Testis (tissue), 3 donors: ENCODE measurements around the gene BSND. TPM values are rescaled to one million over a fixed set of nuclear protein-coding genes. Genes with fewer than 3 reads are reported as not detected.

Experiments used
- DNase-seq: peaks from one replicate; pipeline ENCODE4 v3.0.0-alpha.2; 2019
- H3K27ac ChIP-seq, 2 donors: fragments of 200-600 bp; sonication (generic); one replicate each; pipeline ENCODE4 v1.5.1; 2019
- H3K27me3 ChIP-seq: fragments of 200-600 bp; sonication (generic); one replicate; pipeline ENCODE4 v1.5.1; 2019
- H3K36me3 ChIP-seq: fragments of 200-600 bp; sonication (generic); one replicate; pipeline ENCODE4 v1.5.1; 2017; ENCODE audit warnings: low read depth; ENCODE audit errors: missing control alignments
- H3K4me1 ChIP-seq: fragments of 200-600 bp; sonication (generic); one replicate; pipeline ENCODE4 v1.5.1; 2019
- H3K4me3 ChIP-seq, 2 donors: fragments of 200-600 bp; sonication (generic); one replicate each; pipeline ENCODE4 v1.5.1; 2017 to 2019
- H3K9me3 ChIP-seq: fragments of 200-600 bp; sonication (generic); one replicate; pipeline ENCODE4 v1.5.1; 2017
- POLR2A ChIP-seq: fragments of 450-650 bp; IDR thresholded peaks from one replicate; pipeline ENCODE4 v1.6.1; 2017; ENCODE audit warnings: antibody characterized with exemption, mild to moderate bottlenecking, moderate library complexity
- WGBS, 2 donors: methylation state at CpG; one replicate each; pipeline ENCODE4 v1.1.5; 2018; 5-methylcytosine and 5-hydroxymethylcytosine counted together
- intact Hi-C: fragments of 100-400 bp; cut with DNase I; formaldehyde crosslinking; loops from one replicate; pipeline ENCODE4 v1.15.1; 2023; ENCODE audit warnings: low total_unique reads
- polyA plus RNA-seq: library from polyadenylated mRNA; stranded (reverse); fragments of 350-450 nt; fragmentation: Illumina TruSeq; extraction: RNeasy Lipid Tissue Mini Kit (QIAGEN cat#74804); gene quantifications from one replicate; pipeline ENCODE4 v1.2.3, GENCODE V29; 2014; ENCODE audit warnings: low read depth, low replicate concordance; ENCODE audit not compliant: insufficient read depth
- total RNA-seq, 2 donors: library from RNA; depleted of rRNA; stranded (reverse); fragments of >200 nt; gene quantifications; one replicate each; pipeline ENCODE4 v1.2.3, GENCODE V29; 2016
- TF ChIP-seq, protein P1 (sequence below), 3 experiments: fragments of 450-650 bp in 2 of 3; fragments of 200-600 bp in 1 of 3; sonication (generic) in 1 of 3; IDR thresholded peaks; one replicate each; pipeline ENCODE4 v1.5.1; 2016 to 2019; ENCODE audit warnings: antibody characterized with exemption in 3 of 3, mild to moderate bottlenecking in 2 of 3, moderate library complexity in 1 of 3

The BSND gene
- total and polyA plus RNA-seq, 3 donors from 2014 or later, result 0.19 to 0.32 (median 0.24) TPM

DNA sequence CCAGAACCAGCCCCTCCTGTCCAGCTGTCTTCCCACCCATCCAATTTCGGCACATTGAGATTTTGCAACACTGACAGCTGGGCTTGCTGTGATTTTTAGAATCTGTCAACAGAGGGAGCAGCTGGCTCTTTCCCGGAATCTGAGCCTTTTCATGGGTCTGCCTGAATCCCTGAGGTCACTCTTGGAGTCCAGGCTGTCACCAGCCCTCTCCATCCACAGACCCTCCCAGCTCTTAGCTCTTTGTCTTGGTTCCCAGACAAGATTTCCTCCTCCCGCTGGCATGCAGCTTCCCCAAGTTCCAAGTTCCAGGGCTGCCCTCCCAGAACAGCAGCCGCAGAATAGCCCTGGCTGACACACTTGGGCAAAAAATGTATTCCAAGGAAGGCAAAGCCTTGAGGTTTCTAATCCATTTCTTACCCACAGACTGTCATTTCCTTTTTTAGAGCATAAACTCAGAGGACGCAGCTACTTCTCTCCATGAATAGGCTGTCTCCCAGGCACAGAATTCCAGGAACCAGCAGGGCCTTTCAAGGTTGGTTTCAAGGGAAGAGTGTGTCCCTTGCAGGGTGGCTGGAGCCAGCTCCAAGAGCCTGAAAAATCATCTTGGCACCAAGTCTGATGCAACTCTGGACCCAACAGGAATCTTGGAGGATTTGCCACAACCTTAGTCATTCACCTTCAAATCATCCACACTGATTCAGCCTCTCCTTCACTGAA is 25.4 kb upstream of the BSND start:
- 31 to 46% methylated on average over 5 of the region's 5 CpGs for WGBS, 2 donors
- no peaks in the 10 kb centered on the region for H3K36me3 ChIP-seq
- no peak for TF ChIP-seq POLR2A
- TF ChIP-seq, protein P1, sequence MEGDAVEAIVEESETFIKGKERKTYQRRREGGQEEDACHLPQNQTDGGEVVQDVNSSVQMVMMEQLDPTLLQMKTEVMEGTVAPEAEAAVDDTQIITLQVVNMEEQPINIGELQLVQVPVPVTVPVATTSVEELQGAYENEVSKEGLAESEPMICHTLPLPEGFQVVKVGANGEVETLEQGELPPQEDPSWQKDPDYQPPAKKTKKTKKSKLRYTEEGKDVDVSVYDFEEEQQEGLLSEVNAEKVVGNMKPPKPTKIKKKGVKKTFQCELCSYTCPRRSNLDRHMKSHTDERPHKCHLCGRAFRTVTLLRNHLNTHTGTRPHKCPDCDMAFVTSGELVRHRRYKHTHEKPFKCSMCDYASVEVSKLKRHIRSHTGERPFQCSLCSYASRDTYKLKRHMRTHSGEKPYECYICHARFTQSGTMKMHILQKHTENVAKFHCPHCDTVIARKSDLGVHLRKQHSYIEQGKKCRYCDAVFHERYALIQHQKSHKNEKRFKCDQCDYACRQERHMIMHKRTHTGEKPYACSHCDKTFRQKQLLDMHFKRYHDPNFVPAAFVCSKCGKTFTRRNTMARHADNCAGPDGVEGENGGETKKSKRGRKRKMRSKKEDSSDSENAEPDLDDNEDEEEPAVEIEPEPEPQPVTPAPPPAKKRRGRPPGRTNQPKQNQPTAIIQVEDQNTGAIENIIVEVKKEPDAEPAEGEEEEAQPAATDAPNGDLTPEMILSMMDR (IDR thresholded peaks at IDR 0.05), result peak in 1 of 3 experiments; percentile 48
- H3K4me3 ChIP-seq, result no peak overlapping the region
- peak; percentile 54 for DNase-seq
- peaks cover 5% of the 10 kb centered on the region for H3K4me1 ChIP-seq
- intact Hi-C loops, result no loop called here
- H3K27ac ChIP-seq, result no peak overlapping the region
- H3K27me3 ChIP-seq, result no peaks in the 10 kb centered on the region
- H3K9me3 ChIP-seq, result no peaks in the 10 kb centered on the region

DNA sequence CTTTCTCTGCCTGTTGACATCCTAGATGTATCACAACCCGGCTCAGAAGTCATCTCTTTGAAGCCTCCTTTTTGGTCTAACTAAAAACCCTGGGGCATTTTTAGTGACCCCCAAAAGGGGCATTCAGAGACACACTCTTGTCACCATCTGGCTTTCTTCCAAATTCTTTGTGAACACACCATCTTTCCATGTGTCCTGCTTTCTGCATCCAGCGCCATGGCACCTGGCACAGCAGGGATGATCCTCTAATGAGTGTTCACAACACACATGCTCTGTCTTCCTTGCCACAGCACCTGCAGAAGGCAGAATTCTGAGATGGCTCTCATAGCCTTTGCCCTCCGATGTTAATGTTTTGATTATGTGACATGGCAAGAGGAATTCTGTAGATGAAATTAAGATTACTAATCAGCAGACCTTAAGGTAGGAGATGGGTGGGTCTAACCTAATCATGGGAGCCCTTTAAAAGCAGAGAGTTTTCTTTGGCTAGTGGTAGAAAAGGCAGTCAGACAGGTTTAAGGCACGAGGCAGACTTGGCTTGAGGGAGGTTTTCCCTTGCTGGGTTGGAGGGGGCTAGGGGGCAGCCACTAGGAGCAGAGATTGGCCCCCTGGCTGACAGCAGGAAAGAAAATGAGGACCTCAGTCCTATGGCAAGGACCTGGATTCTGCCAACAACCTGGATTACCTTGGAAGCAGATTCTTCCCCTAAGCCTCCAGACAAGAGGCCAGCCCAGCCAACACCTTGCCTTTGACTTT is 23.2 kb upstream of the BSND start:
- no peak for TF ChIP-seq POLR2A
- TF ChIP-seq, protein P1 (IDR thresholded peaks at IDR 0.05), result no peak

DNA sequence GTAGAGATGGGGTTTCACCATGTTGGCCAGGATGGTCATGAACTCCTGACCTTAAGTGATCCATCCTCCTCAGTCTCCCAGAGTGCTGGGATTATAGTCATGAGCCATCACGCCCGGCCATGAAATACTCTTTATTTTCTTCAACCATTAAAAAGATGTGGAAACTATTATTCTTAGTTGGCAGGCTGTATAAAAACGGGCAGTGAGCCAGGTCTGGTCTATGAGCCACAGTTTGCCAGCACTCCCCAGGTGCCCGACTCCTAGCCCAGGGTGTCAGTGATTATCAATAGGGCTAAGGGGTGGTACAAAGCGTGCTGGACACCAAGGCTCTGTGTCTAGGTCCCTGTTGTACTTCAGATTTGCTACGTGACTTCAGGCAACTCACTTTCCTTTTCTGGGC is 22.0 kb upstream of the BSND start:
- Histone ChIP-seq H3K36me3 (no peaks in the 10 kb centered on the region), H3K27ac (no peak overlapping the region), H3K27me3 (no peaks in the 10 kb centered on the region), H3K4me1 (peaks cover 5% of the 10 kb centered on the region), H3K9me3 (no peaks in the 10 kb centered on the region), H3K4me3 (no peak overlapping the region)
- WGBS, 2 donors, result 83 to 85% methylated on average over 6 of the region's 6 CpGs
- intact Hi-C loops, result no loop called here
- TF ChIP-seq, protein P1 (IDR thresholded peaks at IDR 0.05), result no peak
- no peak for TF ChIP-seq POLR2A
- no peak for DNase-seq

More for the DNA sequence above, 23.2 kb upstream of the BSND start:
- H3K27me3 ChIP-seq, result no peaks in the 10 kb centered on the region
- intact Hi-C loops, result no loop called here
- no peaks in the 10 kb centered on the region for H3K9me3 ChIP-seq
- H3K27ac ChIP-seq, result no peak overlapping the region
- no peak overlapping the region for H3K4me3 ChIP-seq
- 77 to 89% methylated on average over 4 of the region's 4 CpGs for WGBS, 2 donors
- H3K4me1 ChIP-seq, result peaks cover 5% of the 10 kb centered on the region
- no peaks in the 10 kb centered on the region for H3K36me3 ChIP-seq
- DNase-seq, result no peak

DNA sequence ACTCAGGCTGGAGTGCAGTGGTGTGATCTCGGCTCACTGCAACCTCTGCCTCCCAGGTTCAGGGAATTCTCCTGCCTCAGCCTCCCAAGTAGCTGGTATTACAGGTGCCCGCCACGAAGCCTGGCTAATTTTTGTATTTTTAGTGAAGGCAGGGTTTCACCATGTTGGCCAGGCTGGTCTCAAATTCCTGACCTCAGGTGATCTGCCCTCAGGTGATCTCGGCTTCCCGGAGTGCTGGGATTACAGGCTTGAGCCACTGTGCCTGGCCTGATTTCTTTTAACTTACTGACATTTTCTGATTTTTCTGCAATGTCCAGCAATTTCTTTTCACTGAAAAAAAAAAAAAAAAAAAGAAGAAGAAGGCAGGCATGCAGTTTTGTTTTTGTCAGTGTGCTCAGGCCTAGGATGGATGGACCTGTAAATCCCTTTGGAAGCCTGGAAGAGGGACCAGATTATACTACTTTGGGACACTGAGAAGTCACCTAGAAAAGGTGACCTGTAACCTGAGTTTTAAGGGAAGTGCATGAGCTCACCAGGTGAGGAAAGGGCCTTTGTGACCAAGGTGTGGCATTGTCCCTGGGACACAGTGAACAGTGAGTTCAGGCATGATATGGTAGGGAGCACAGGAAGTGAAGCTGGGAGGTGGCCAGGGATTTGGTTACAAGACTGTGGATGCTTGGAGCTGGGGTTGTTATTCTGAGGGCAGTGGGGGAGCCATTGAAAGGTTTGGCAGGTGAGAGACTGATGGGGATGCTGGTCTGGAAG is 21.0 kb upstream of the BSND start:
- Histone ChIP-seq H3K27ac (no peak overlapping the region), H3K36me3 (no peaks in the 10 kb centered on the region), H3K27me3 (no peaks in the 10 kb centered on the region), H3K9me3 (no peaks in the 10 kb centered on the region), H3K4me3 (no peak overlapping the region), H3K4me1 (peaks cover 5% of the 10 kb centered on the region)
- intact Hi-C loops, result no loop called here
- WGBS, 2 donors, result 98 to 99% methylated on average over 4 to 5 of the region's 5 CpGs
- no peak for DNase-seq
- TF ChIP-seq POLR2A, result no peak
